HCT116 (cell line): Measurements from ENCODE around the gene VIPR1. TPM values are rescaled to one million over a fixed set of nuclear protein-coding genes. Genes with fewer than 3 reads are reported as not detected.

Source experiments
- ATAC-seq: fragments of 200-7000 bp; cut with Tn5 transposase; 2 replicates; pipeline ENCODE4 v1.9.1; 2020; ENCODE audit warnings: mild to moderate bottlenecking, moderate library complexity
- BruUV-seq: library from RNA; stranded (reverse); fragments of 400-500 nt; replicated peaks from 2 replicates; lab custom pipeline; 2021; lab: Mats Ljungman, UMichigan
- CTCF ChIA-PET: fragments of 300-600 bp; sonication (Branson Sonifier 250); formaldehyde crosslinking; loops from one replicate; lab custom pipeline; 2021; ENCODE audit warnings: antibody characterized with exemption; lab: Charles Lee
- POLR2A ChIA-PET: fragments of 300-600, 350-600 bp; sonication (Branson Sonifier 250); formaldehyde crosslinking; loops from one replicate; lab custom pipeline; 2021; ENCODE audit warnings: antibody characterized with exemption; lab: Charles Lee
- RAD21 ChIA-PET, 2 experiments: fragments of 300-600 bp; sonication (Branson Sonifier 250); formaldehyde crosslinking; loops; one replicate each; lab custom pipeline; 2023; ENCODE audit warnings: low total read pairs in 2 of 2; ENCODE audit not compliant: uncharacterized antibody in 2 of 2, unreplicated experiment in 2 of 2, low non-redundant PET in 1 of 2; lab: Charles Lee
- DNase-seq: peaks from one replicate; pipeline ENCODE4 v3.0.0-alpha.2; 2010; ENCODE audit warnings: low read depth, low spot score
- H2AFZ ChIP-seq: fragments of 200-600 bp; shearing (Covaris generic), sonication (generic); 2 replicates; pipeline ENCODE4 v1.6.1; 2017; ENCODE audit warnings: low read depth, mixed run types, mixed read lengths, antibody characterized with exemption, low read length; ENCODE audit not compliant: poor library complexity, severe bottlenecking
- H3K27ac ChIP-seq: 2 replicates; pipeline ENCODE4 v1.5.1; 2012; ENCODE audit warnings: low read depth, low read length
- H3K27me3 ChIP-seq: fragments of 200-600 bp; sonication (generic); 2 replicates; pipeline ENCODE4 v1.6.1; 2016; ENCODE audit warnings: mixed run types, low read length, mixed read lengths; ENCODE audit not compliant: insufficient read depth
- H3K36me3 ChIP-seq, 2 experiments: fragments of 200-500 bp in 1 of 2; fragments of 200-600 bp in 1 of 2; sonication (Bioruptor generic) in 1 of 2; sonication (generic) in 1 of 2; 2 replicates each; pipeline versions ENCODE4 v1.5.1 to v1.6.1; 2014 to 2016; ENCODE audit warnings: low read length in 2 of 2, inconsistent platforms in 1 of 2, mixed read lengths in 1 of 2, mixed run types in 1 of 2; ENCODE audit not compliant: insufficient read depth in 2 of 2, control insufficient read depth in 1 of 2
- H3K4me1 ChIP-seq, 2 experiments: fragments of 200-600 bp in 1 of 2; sonication (generic) in 1 of 2; 2 replicates each; pipeline versions ENCODE4 v1.5.1 to v1.6.1; 2012 to 2017; ENCODE audit warnings: low read length in 2 of 2, inconsistent platforms in 1 of 2, mild to moderate bottlenecking in 1 of 2, mixed read lengths in 1 of 2, mixed run types in 1 of 2, moderate library complexity in 1 of 2; ENCODE audit not compliant: insufficient read depth in 2 of 2, control insufficient read depth in 1 of 2
- H3K4me2 ChIP-seq: fragments of 200-600 bp; sonication (generic); 2 replicates; pipeline ENCODE4 v1.6.1; 2017; ENCODE audit warnings: mixed run types, low read length, mixed read lengths
- H3K4me3 ChIP-seq, 2 experiments: fragments of 200-600 bp in 1 of 2; sonication (generic) in 1 of 2; replicated peaks in 1 of 2; 2 replicates each; pipeline ENCODE4 v1.5.1; 2011 to 2016; ENCODE audit warnings: low read length in 2 of 2, control low read depth in 1 of 2, low read depth in 1 of 2, mild to moderate bottlenecking in 1 of 2, mixed read lengths in 1 of 2, mixed run types in 1 of 2
- H3K79me2 ChIP-seq: fragments of 200-600 bp; sonication (generic); 2 replicates; pipeline ENCODE4 v1.6.1; 2017; ENCODE audit warnings: mild to moderate bottlenecking, mixed run types, low read length, moderate library complexity, mixed read lengths; ENCODE audit not compliant: insufficient read depth
- H3K9ac ChIP-seq: fragments of 200-600 bp; sonication (generic); 2 replicates; pipeline ENCODE4 v1.6.1; 2016; ENCODE audit warnings: low read length, mixed read lengths
- H3K9me2 ChIP-seq: fragments of 200-600 bp; sonication (generic), shearing (Covaris generic); 2 replicates; pipeline ENCODE4 v1.6.1; 2017; ENCODE audit warnings: mixed run types, mild to moderate bottlenecking, moderate library complexity; ENCODE audit not compliant: insufficient read depth
- H3K9me3 ChIP-seq, 2 experiments: fragments of 200-500 bp in 1 of 2; fragments of 200-600 bp in 1 of 2; sonication (Bioruptor generic) in 1 of 2; sonication (generic) in 1 of 2; 2 replicates each; pipeline ENCODE4 v1.6.1; 2014 to 2017; ENCODE audit warnings: low read length in 2 of 2, mixed read lengths in 2 of 2, inconsistent platforms in 1 of 2, low read depth in 1 of 2, mild to moderate bottlenecking in 1 of 2, mixed run types in 1 of 2, moderate library complexity in 1 of 2; ENCODE audit not compliant: control insufficient read depth in 1 of 2, insufficient read depth in 1 of 2
- H4K20me1 ChIP-seq: fragments of 200-600 bp; sonication (generic), shearing (Covaris generic); 2 replicates; pipeline ENCODE4 v1.6.1; 2017; ENCODE audit warnings: mixed run types, mild to moderate bottlenecking, moderate library complexity; ENCODE audit not compliant: insufficient read depth
- CEBPB ChIP-seq: IDR thresholded peaks from 2 replicates; pipeline ENCODE4 v1.6.1; 2012; ENCODE audit warnings: low read depth
- EZH2phosphoT487 ChIP-seq: fragments of 200-600 bp; IDR thresholded peaks from 2 replicates; pipeline ENCODE4 v1.6.1; 2018; ENCODE audit warnings: antibody characterized with exemption, borderline replicate concordance
- POLR2A ChIP-seq: IDR thresholded peaks from 2 replicates; pipeline ENCODE4 v1.7.0; 2011; ENCODE audit warnings: borderline replicate concordance; ENCODE audit not compliant: insufficient read depth, insufficient read length; ENCODE audit errors: extremely low read depth
- SP1 ChIP-seq: IDR thresholded peaks from 2 replicates; pipeline ENCODE4 v1.6.1; 2012; ENCODE audit warnings: low read depth
- SRF ChIP-seq: IDR thresholded peaks from 2 replicates; pipeline ENCODE4 v1.6.1; 2012; ENCODE audit warnings: low read depth
- intact Hi-C: fragments of 100-400 bp; cut with micrococcal nuclease; formaldehyde crosslinking; loops from 2 replicates; pipeline ENCODE4 v1.10.0; 2022
- total RNA-seq: library from RNA; stranded (reverse); gene quantifications from one replicate; pipeline ENCODE4 v1.2.1, GENCODE V29; 2021; ENCODE audit not compliant: unreplicated experiment
- TF ChIP-seq, protein P1 (sequence below): IDR thresholded peaks from 2 replicates; pipeline ENCODE4 v1.6.1; 2011; ENCODE audit warnings: mild to moderate bottlenecking, low read length, moderate library complexity; ENCODE audit not compliant: insufficient replicate concordance; ENCODE audit errors: extremely low read depth
- TF ChIP-seq, protein P2 (sequence below), 3 experiments: fragments of 200-600 bp in 1 of 3; sonication (generic) in 1 of 3; IDR thresholded peaks in 2 of 3; conservative IDR thresholded peaks in 1 of 3; 2 replicates each; pipeline ENCODE4 v1.5.1; 2012 to 2017; ENCODE audit warnings: low read depth in 2 of 3, low read length in 2 of 3, antibody characterized with exemption in 1 of 3, borderline replicate concordance in 1 of 3, control low read depth in 1 of 3, mild to moderate bottlenecking in 1 of 3, mixed read lengths in 1 of 3, mixed run types in 1 of 3, moderate library complexity in 1 of 3; ENCODE audit not compliant: insufficient read depth in 1 of 3

Gene VIPR1
- total RNA-seq, 1 experiment from 2014 or later, result 9.6 TPM

DNA sequence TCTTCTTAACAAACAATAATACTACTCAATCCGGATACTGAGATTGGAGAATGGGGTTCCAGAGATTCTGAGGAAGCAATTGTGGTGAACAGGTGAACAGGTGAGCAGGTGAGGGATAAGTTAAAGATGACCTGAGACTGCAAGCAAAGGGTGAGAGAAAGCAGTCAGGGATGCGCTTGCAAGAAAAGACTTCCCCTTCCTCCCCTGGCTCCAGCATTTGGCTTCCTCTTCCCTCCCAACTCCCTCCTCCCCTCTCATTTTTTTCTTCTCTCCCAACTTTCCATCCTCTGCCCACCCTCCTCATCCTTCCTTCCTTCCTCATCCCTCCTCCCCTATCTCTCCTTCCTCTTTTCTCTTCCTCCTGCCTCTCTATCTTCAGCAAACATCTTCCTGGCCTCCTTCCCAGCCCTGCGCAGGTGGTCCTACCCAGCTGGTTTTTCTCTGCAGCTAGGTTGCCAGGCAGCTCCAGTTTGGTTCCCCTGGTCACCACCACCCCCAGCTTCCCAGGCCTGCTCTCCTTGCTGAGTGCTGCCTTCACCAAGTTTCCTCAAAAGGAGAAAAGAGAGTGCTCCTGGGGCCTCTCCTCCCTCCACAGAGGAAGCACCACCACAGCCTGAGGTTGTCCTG, 10.4 kb upstream of the VIPR1 start:
- DNase-seq, result no peak
- ChIA-PET CTCF (no interaction called here), RAD21 (no interaction called here), POLR2A (interaction anchor here (1.0 kb wide), 1 partner anchor 10 kb away, joined by 4 read pairs; the partner anchor contains the start of gene VIPR1)
- Histone ChIP-seq H3K79me2 (no peaks in the 10 kb centered on the region), H3K9me2 (no peaks in the 10 kb centered on the region), H3K27me3 (no peaks in the 10 kb centered on the region), H3K9me3 (0 out of 4 replicates have a peak, but pooled peaks cover 0 to 4% of the 10 kb centered on the region in 2 experiments), H4K20me1 (no peaks in the 10 kb centered on the region), H3K36me3 (no peaks in the 10 kb centered on the region), H3K4me2 (no peak overlapping the region), H3K9ac (no peak overlapping the region), H2AFZ (no peak overlapping the region), H3K4me1 (peaks cover 32 to 72% of the 10 kb centered on the region in 2 experiments), H3K4me3 (no peak overlapping the region), H3K27ac (no peak overlapping the region)
- ATAC-seq, result no peak
- BruUV-seq, result no TSS peak
- no peak for TF ChIP-seq SRF
- no peak for TF ChIP-seq EZH2phosphoT487
- no peak for TF ChIP-seq CEBPB
- no peak for TF ChIP-seq SP1
- TF ChIP-seq, protein P1, sequence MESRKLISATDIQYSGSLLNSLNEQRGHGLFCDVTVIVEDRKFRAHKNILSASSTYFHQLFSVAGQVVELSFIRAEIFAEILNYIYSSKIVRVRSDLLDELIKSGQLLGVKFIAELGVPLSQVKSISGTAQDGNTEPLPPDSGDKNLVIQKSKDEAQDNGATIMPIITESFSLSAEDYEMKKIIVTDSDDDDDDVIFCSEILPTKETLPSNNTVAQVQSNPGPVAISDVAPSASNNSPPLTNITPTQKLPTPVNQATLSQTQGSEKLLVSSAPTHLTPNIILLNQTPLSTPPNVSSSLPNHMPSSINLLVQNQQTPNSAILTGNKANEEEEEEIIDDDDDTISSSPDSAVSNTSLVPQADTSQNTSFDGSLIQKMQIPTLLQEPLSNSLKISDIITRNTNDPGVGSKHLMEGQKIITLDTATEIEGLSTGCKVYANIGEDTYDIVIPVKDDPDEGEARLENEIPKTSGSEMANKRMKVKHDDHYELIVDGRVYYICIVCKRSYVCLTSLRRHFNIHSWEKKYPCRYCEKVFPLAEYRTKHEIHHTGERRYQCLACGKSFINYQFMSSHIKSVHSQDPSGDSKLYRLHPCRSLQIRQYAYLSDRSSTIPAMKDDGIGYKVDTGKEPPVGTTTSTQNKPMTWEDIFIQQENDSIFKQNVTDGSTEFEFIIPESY, result no peak
- TF ChIP-seq, protein P2, sequence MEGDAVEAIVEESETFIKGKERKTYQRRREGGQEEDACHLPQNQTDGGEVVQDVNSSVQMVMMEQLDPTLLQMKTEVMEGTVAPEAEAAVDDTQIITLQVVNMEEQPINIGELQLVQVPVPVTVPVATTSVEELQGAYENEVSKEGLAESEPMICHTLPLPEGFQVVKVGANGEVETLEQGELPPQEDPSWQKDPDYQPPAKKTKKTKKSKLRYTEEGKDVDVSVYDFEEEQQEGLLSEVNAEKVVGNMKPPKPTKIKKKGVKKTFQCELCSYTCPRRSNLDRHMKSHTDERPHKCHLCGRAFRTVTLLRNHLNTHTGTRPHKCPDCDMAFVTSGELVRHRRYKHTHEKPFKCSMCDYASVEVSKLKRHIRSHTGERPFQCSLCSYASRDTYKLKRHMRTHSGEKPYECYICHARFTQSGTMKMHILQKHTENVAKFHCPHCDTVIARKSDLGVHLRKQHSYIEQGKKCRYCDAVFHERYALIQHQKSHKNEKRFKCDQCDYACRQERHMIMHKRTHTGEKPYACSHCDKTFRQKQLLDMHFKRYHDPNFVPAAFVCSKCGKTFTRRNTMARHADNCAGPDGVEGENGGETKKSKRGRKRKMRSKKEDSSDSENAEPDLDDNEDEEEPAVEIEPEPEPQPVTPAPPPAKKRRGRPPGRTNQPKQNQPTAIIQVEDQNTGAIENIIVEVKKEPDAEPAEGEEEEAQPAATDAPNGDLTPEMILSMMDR (IDR thresholded peaks at IDR 0.05 in 2 of 3, conservative IDR thresholded peaks at IDR 0.05 in 1 of 3; ENCODE audit: borderline replicate concordance in 1 of 3, insufficient read depth in 1 of 3, low read depth in 2 of 3, low read length in 2 of 3), result no peak
- TF ChIP-seq POLR2A, result no peak
- intact Hi-C loops, result no loop called here
